Endothelial cell of umbilical vein (primary cell): Measurements from ENCODE around the gene FAM53A. TPM values are rescaled to one million over a fixed set of nuclear protein-coding genes. Genes with fewer than 3 reads are reported as not detected.

Experiments
- BruUV-seq: library from RNA; stranded (reverse); fragments of 400-500 nt; replicated peaks from 2 replicates; lab custom pipeline; 2021; lab: Mats Ljungman, UMichigan
- CTCF ChIA-PET: fragments of 300-600, 350-600 bp; sonication (Branson Sonifier 250); formaldehyde crosslinking; loops from one replicate; lab custom pipeline; 2021; ENCODE audit warnings: antibody characterized with exemption, inconsistent platforms; lab: Charles Lee
- POLR2A ChIA-PET: fragments of 300-600, 350-600 bp; sonication (Branson Sonifier 250); formaldehyde crosslinking; loops from one replicate; lab custom pipeline; 2021; ENCODE audit warnings: antibody characterized with exemption, inconsistent platforms; lab: Charles Lee
- DNase-seq: peaks from one replicate; pipeline ENCODE4 v3.0.0-alpha.2; 2011; ENCODE audit warnings: low read depth, low spot score
- FAIRE-seq: peaks from 2 replicates; lab custom pipeline; 2011; peaks lifted over from hg19 to GRCh38; lab: Jason Lieb, UNC
- H2AFZ ChIP-seq: 2 replicates; pipeline ENCODE4 v1.6.0; 2012; ENCODE audit warnings: low read depth, low read length, control low read depth, inconsistent platforms
- H3K27ac ChIP-seq: 2 replicates; pipeline ENCODE4 v1.5.1; 2011; ENCODE audit warnings: low read depth, mild to moderate bottlenecking, control low read depth, low read length, moderate library complexity; ENCODE audit not compliant: insufficient read depth
- H3K27me3 ChIP-seq, 2 experiments: 2 replicates each; pipeline versions ENCODE4 v1.6.0 to v1.6.1; 2011; ENCODE audit warnings: low read length in 2 of 2, mixed read lengths in 1 of 2; ENCODE audit not compliant: control insufficient read depth in 2 of 2, insufficient read depth in 2 of 2
- H3K36me3 ChIP-seq, 2 experiments: 2 replicates in 1 of 2; 3 replicates in 1 of 2; pipeline ENCODE4 v1.5.1; 2011; ENCODE audit warnings: low read length in 2 of 2, mild to moderate bottlenecking in 1 of 2, moderate library complexity in 1 of 2; ENCODE audit not compliant: control insufficient read depth in 2 of 2, insufficient read depth in 2 of 2; ENCODE audit errors: extremely low read depth in 1 of 2
- H3K4me1 ChIP-seq: 3 replicates; pipeline ENCODE4 v1.5.1; 2011; ENCODE audit warnings: mild to moderate bottlenecking, low read length; ENCODE audit not compliant: control insufficient read depth, insufficient read depth; ENCODE audit errors: extremely low read depth
- H3K4me2 ChIP-seq: 2 replicates; pipeline ENCODE4 v1.6.1; 2011; ENCODE audit warnings: low read length, control low read depth, mixed read lengths; ENCODE audit not compliant: insufficient read depth
- H3K4me3 ChIP-seq, 3 experiments: fragments of 200-600 bp in 1 of 3; sonication (generic), shearing (Covaris generic) in 1 of 3; replicated peaks in 1 of 3; 2 replicates each; pipeline ENCODE4 v1.5.1; 2011 to 2016; ENCODE audit warnings: control low read depth in 3 of 3, low read length in 3 of 3, mild to moderate bottlenecking in 2 of 3, inconsistent platforms in 1 of 3, low read depth in 1 of 3, moderate library complexity in 1 of 3; ENCODE audit not compliant: insufficient read depth in 1 of 3
- H3K79me2 ChIP-seq: 2 replicates; pipeline ENCODE4 v1.6.0; 2012; ENCODE audit warnings: low read length, inconsistent platforms; ENCODE audit not compliant: control insufficient read depth, insufficient read depth
- H3K9ac ChIP-seq: replicated peaks from 2 replicates; pipeline ENCODE3; 2011; ENCODE audit warnings: low read length, control low read depth; ENCODE audit not compliant: insufficient read depth; ENCODE audit errors: extremely low read depth
- H3K9me1 ChIP-seq: replicated peaks from 3 replicates; pipeline ENCODE4 v1.6.0; 2011; ENCODE audit warnings: mild to moderate bottlenecking, low read length; ENCODE audit not compliant: control insufficient read depth, insufficient read depth; ENCODE audit errors: extremely low read depth
- H3K9me3 ChIP-seq: replicated peaks from 2 replicates; pipeline ENCODE4 v1.5.1; 2012; ENCODE audit warnings: low read length, inconsistent platforms; ENCODE audit not compliant: control insufficient read depth, insufficient read depth
- H4K20me1 ChIP-seq: replicated peaks from 2 replicates; pipeline ENCODE3; 2011; ENCODE audit warnings: mild to moderate bottlenecking, low read length; ENCODE audit not compliant: control insufficient read depth, insufficient read depth; ENCODE audit errors: extremely low read depth
- CTCF ChIP-seq, 2 donors: IDR thresholded peaks; 1 replicate in 1 of 2; 2 replicates in 1 of 2; pipeline ENCODE4 v1.5.1; 2011; ENCODE audit warnings: low read length in 2 of 2, mild to moderate bottlenecking in 2 of 2, moderate library complexity in 2 of 2, control low read depth in 1 of 2, inconsistent platforms in 1 of 2, low read depth in 1 of 2; ENCODE audit not compliant: insufficient read depth in 1 of 2; ENCODE audit errors: extremely low read depth in 1 of 2
- EZH2 ChIP-seq: IDR thresholded peaks from 2 replicates; pipeline ENCODE4 v1.6.1; 2012; ENCODE audit warnings: borderline replicate concordance, low read depth, mild to moderate bottlenecking, moderate library complexity, low read length, inconsistent platforms; ENCODE audit not compliant: severe bottlenecking
- FOS ChIP-seq: IDR thresholded peaks from 2 replicates; pipeline ENCODE4 v1.6.1; 2011; ENCODE audit warnings: mild to moderate bottlenecking, low read length, moderate library complexity, borderline replicate concordance; ENCODE audit not compliant: insufficient read depth
- GATA2 ChIP-seq: IDR thresholded peaks from 2 replicates; pipeline ENCODE4 v1.7.0; 2011; ENCODE audit warnings: low read depth, mild to moderate bottlenecking, moderate library complexity, mixed read lengths, low read length; ENCODE audit not compliant: insufficient read length, insufficient read depth
- JUN ChIP-seq: IDR thresholded peaks from 2 replicates; pipeline ENCODE4 v1.6.1; 2011; ENCODE audit warnings: borderline replicate concordance, low read depth; ENCODE audit not compliant: insufficient read length, insufficient read depth
- MAX ChIP-seq: IDR thresholded peaks from 2 replicates; pipeline ENCODE4 v1.6.1; 2011; ENCODE audit not compliant: insufficient read depth, insufficient read length
- MYC ChIP-seq: IDR thresholded peaks from one replicate; pipeline ENCODE4 v1.6.1; 2011; ENCODE audit warnings: mild to moderate bottlenecking, low read depth, low read length
- POLR2A ChIP-seq: IDR thresholded peaks from 2 replicates; pipeline ENCODE4 v1.6.1; 2012; ENCODE audit warnings: low read depth, mild to moderate bottlenecking, control low read depth, low read length
- POLR2AphosphoS5 ChIP-seq: IDR thresholded peaks from 2 replicates; pipeline ENCODE4 v1.6.1; 2012; ENCODE audit warnings: low read depth, mild to moderate bottlenecking, control low read depth, low read length, moderate library complexity; ENCODE audit not compliant: insufficient read depth
- dilution Hi-C: fragments of 300-500 bp; cut with MboI; formaldehyde crosslinking; loops from one replicate; pipeline ENCODE4 v1.15.0; 2019; ENCODE audit warnings: low sequenced_read_pairs; ENCODE audit not compliant: extremely low pct_ligation_motif_present
- intact Hi-C: fragments of 100-400 bp; cut with micrococcal nuclease; formaldehyde crosslinking; loops from one replicate; pipeline ENCODE4 v1.10.0; 2022
- polyA plus RNA-seq, 4 experiments: library from polyadenylated mRNA; depleted of rRNA in 3 of 4; stranded (reverse) in 3 of 4; unstranded in 1 of 4; fragments of >200 nt; gene quantifications; 2 replicates each; pipeline versions ENCODE4 v1.2.1 to v1.2.3, GENCODE V29; 2011 to 2012; ENCODE audit warnings: missing spikeins in 1 of 4
- total RNA-seq: library from RNA; stranded (reverse); gene quantifications from 2 replicates; pipeline ENCODE4 v1.2.3, GENCODE V29; 2021

Gene FAM53A
- total and polyA plus RNA-seq, 2 donors (not counting 3 experiments of a cell fraction or from before 2014, with no cell fraction given), result 1.3 to 1.7 TPM

GRCh38 chr4:1659104-1660043 lies 24.7 kb downstream of the FAM53A start:
- no TSS peak for BruUV-seq
- Histone ChIP-seq H3K36me3 (no peaks in the 10 kb centered on the region), H3K4me2 (no peak overlapping the region), H3K79me2 (no peaks in the 10 kb centered on the region), H3K9me1 (no peaks in the 10 kb centered on the region), H3K4me1 (no peaks in the 10 kb centered on the region), H3K27ac (no peak overlapping the region), H3K9me3 (no peaks in the 10 kb centered on the region), H2AFZ (no peak overlapping the region), H4K20me1 (no peaks in the 10 kb centered on the region), H3K9ac (no peak overlapping the region), H3K27me3 (no peaks in the 10 kb centered on the region), H3K4me3 (no peak overlapping the region)
- CTCF ChIA-PET, result no interaction called here
- TF ChIP-seq POLR2AphosphoS5 (no peak), EZH2 (no peak), CTCF (IDR thresholded peaks at IDR 0.05; ENCODE audit: extremely low read depth in 1 of 2, insufficient read depth in 1 of 2, low read depth in 1 of 2, low read length in 2 of 2) (no peak), MAX (no peak), GATA2 (no peak), JUN (no peak), FOS (no peak), MYC (no peak), POLR2A (no peak)
- dilution Hi-C loops (no loop called here), intact Hi-C loops (no loop called here)
- POLR2A ChIA-PET, result no interaction called here
- DNase-seq, result no peak
- FAIRE-seq, result no peak
